Gastrocnemius medialis (tissue), 4 donors: ENCODE measurements around the gene GTF3C6.

ENCODE experiments used
- CTCF ChIP-seq, 5 experiments: fragments of 450-650 bp in 3 of 5; fragments of 200-600 bp in 2 of 5; sonication (generic) in 2 of 5; IDR thresholded peaks in 4 of 5; conservative IDR thresholded peaks in 1 of 5; 1 replicate in 4 of 5; 2 replicates in 1 of 5; pipeline ENCODE4 v1.5.1; 2016 to 2019; ENCODE audit warnings: antibody characterized with exemption in 5 of 5, mild to moderate bottlenecking in 3 of 5, moderate library complexity in 3 of 5
- POLR2A ChIP-seq, 2 donors: fragments of 450-650 bp; IDR thresholded peaks; one replicate each; pipeline ENCODE4 v1.6.1; 2017; ENCODE audit warnings: antibody characterized with exemption in 2 of 2, mild to moderate bottlenecking in 2 of 2, moderate library complexity in 2 of 2

- TF ChIP-seq CTCF (IDR thresholded peaks at IDR 0.05 in 4 of 5, conservative IDR thresholded peaks at IDR 0.05 in 1 of 5): no peak
- TF ChIP-seq POLR2A (IDR thresholded peaks at IDR 0.05): no peak
Measured at GRCh38 chr6:110990840-110991576, 32.5 kb downstream of the GTF3C6 start.
